GM10266 (cell line): ENCODE results near the gene ASCC3.

Source experiments
- DNase-seq: peaks from one replicate; pipeline ENCODE4 v3.0.0; 2012; ENCODE audit errors: extremely low spot score
- TF ChIP-seq, protein P1 (sequence below): IDR thresholded peaks from 2 replicates; pipeline ENCODE4 v1.5.1; 2012; ENCODE audit warnings: mild to moderate bottlenecking, low read depth; ENCODE audit not compliant: control insufficient read depth, insufficient read depth; ENCODE audit errors: missing control alignments

ASCC3 gene

DNA sequence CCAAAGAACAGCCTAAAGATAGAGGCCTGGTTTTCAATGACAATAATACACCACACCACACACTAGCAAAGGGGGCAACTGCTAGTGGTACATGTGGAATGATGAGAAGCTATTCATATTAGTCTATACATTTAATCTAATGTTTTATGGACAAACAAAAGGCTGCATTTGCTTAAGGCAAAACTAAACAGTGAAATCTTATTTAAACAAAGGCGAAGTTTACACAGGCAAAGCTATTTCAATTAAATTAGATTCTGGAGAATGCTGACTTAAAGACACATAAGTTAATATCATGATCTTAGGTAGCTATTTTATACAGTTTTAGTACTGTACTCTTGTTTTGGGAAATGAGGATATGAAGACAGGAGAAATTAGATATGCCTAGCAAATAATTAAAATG, 362.5 kb downstream of the ASCC3 start:
- TF ChIP-seq, protein P1, sequence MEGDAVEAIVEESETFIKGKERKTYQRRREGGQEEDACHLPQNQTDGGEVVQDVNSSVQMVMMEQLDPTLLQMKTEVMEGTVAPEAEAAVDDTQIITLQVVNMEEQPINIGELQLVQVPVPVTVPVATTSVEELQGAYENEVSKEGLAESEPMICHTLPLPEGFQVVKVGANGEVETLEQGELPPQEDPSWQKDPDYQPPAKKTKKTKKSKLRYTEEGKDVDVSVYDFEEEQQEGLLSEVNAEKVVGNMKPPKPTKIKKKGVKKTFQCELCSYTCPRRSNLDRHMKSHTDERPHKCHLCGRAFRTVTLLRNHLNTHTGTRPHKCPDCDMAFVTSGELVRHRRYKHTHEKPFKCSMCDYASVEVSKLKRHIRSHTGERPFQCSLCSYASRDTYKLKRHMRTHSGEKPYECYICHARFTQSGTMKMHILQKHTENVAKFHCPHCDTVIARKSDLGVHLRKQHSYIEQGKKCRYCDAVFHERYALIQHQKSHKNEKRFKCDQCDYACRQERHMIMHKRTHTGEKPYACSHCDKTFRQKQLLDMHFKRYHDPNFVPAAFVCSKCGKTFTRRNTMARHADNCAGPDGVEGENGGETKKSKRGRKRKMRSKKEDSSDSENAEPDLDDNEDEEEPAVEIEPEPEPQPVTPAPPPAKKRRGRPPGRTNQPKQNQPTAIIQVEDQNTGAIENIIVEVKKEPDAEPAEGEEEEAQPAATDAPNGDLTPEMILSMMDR, result no peak
- DNase-seq, result no peak

DNA sequence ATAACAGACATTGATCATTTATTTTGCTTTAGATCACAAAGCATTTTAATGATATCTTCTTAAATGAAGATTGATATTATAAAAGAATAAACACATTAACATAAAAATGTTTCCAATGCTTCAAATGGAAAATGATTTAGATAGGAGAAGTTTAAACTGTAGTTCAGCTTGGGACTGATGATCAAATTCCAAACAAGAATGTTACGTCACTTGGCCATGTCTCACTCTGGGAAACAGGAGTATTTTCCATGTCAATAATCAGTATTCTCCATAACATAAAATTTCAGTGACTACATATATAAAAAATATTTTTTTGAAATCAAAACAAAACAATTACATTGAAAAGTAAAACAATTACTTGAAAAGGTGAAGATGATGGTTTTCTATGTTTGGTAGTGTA, 363.5 kb downstream of the ASCC3 start:
- TF ChIP-seq, protein P1, result no peak
- DNase-seq, result no peak

DNA sequence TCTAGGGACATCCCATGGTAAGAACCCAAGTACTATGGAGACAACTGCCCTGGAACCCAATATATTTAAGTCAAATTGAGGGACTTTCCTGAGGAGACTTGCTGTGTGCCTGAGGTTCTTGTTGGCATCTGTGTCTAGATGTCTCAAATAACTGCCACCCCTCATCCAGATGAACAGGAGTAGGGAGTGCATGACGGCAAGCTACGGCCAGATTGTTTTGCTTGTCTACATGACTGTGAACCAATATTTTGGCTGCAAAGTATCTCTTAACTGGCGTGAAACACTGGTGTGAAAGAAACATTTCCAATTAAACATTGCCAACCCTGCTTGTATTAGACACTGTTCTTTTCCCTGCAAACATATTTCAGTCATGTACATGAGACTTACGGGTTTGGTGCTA, 364.0 kb downstream of the ASCC3 start:
- no peak for DNase-seq
- TF ChIP-seq, protein P1, result no peak

DNA sequence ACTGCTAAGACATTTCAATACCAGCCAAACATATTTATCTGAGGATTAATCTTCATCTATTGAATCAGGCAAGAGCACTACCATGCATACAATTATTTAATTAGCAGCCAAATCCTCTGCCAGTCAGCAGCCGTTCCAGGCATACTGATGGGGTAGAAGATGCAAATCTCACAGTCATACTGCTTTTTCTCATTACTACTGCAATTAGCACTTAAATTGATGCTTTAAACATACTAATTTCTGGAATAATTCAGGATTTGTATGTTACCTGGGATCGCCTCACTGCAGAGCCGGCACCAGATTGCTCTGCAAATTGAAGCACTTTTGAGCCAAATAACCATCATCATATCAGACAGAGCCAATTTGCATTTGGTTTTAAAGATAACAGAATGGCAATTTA, 366.5 kb downstream of the ASCC3 start:
- DNase-seq, result no peak

DNA sequence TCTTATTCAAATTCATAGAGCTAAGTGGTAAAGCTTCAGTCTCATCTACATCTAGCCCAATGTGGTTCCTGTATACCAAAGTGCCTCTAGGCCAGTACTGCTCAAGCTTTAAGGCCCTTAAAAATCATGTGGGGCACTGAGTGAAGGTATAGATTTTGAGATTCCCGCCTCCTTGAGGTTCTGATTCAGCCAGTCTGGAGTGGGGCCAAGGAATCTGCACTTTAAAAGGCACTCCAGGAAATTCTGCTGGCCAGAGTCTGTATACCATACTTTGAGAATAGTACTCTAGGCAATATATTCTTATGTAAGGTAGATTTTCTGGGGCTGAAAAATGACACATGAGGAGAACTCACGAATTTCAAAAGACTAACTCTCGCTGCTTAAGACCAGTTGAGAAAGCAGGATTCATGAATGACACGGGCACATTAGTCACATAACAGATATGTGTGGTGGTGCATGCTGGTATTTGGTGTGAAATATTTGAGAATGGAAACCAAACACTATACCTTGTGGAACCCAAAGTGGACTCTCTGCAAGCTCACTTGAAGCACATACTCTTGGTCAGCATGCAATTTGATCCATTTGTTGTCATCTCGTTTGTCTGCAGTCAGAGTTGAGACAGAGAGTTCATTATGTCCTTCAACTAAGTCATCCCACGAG, 368.8 kb downstream of the ASCC3 start:
- TF ChIP-seq, protein P1, result no peak
- DNase-seq, result no peak

More for the DNA sequence above, 366.5 kb downstream of the ASCC3 start:
- TF ChIP-seq, protein P1, result no peak

DNA sequence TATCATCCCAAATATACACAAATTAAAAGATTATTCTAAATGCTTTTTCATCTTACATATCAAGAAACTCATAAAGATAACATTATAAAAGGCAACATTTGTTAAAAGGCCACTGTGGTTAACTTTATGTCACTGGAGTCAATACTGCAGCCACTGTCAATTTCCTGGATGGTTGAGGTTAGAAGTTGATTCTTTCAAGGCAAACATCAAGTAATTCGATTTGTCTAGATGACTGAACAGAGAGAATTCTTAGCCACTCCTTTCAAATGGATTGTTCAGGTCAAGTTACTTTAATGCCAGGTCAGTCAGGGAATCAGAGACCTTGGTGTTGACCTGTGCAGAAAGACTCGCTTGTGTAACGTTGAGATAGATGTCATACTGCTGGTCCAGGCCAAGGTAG, 372.0 kb downstream of the ASCC3 start:
- TF ChIP-seq, protein P1, result no peak
- no peak for DNase-seq

DNA sequence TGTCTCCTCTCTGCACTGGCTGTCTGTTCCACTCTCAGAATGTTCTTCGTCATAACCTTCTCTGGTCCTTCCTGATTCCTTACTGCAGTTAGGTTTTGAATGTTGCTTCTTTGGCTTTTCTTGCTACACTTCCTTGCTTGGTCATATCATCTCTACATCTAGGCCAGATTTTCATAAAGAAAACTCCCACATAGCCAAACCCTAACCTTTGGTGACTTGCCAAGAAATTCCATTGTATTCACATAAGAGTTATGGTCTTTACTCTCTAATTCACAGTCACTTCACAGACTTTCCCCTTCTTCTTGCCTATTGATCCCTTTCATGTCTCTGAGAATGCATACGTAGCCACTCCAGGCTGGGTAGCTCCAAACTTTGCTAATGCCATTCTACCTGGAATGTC, 374.5 kb downstream of the ASCC3 start:
- no peak for DNase-seq
- TF ChIP-seq, protein P1, result no peak
